ENCODE data around the gene LSM7.
"Not testable (repeated sequence)": the region's sequence is repeated elsewhere in the genome, so short reads cannot be mapped to it uniquely, and the experiment has no call there.

Gene LSM7

GRCh38 chr19:2351591-2351990 lies 23.2 kb upstream of the LSM7 start:
- Histone ChIP-seq H3K4me1 (ENCODE audit: control insufficient read depth in 2 of 2, insufficient read depth in 1 of 2, low read depth in 1 of 2, low read length in 2 of 2) (no peaks in the 10 kb centered on the region), H3K4me3 (ENCODE audit: low read length in 2 of 2) (no peak overlapping the region), H4K8ac (ENCODE audit: low read depth, low read length) (no peak overlapping the region), H2BK15ac (ENCODE audit: low read length) (no peak overlapping the region), H3K18ac (ENCODE audit: low read length) (no peak overlapping the region), H4K91ac (ENCODE audit: low read depth, low read length, poor library complexity) (no peak overlapping the region), H3K27ac (replicated peaks; ENCODE audit: low read length) (no peak overlapping the region), H3K27me3 (ENCODE audit: control insufficient read depth in 3 of 3, insufficient read depth in 3 of 3, low read depth in 1 of 3, low read length in 3 of 3) (no peaks in the 10 kb centered on the region), H3K14ac (ENCODE audit: low read length) (peak overlapping the region; percentile 38), H2BK5ac (ENCODE audit: low read length) (peak overlapping the region; percentile 87), H3K9me3 (replicated peaks in 1 of 2; ENCODE audit: control insufficient read depth in 2 of 2, insufficient read depth in 1 of 2, low read depth in 1 of 2, low read length in 2 of 2) (no peaks in the 10 kb centered on the region), H3K9ac (ENCODE audit: low read depth, low read length, poor library complexity) (no peak overlapping the region), H2AFZ (ENCODE audit: low read length) (no peak overlapping the region), H3K23ac (ENCODE audit: low read depth, low read length, poor library complexity) (peak overlapping the region; percentile 89), H3K4me2 (ENCODE audit: insufficient read depth, low read length, poor library complexity, severe bottlenecking) (no peak overlapping the region), H3K36me3 (replicated peaks in 1 of 2; ENCODE audit: control insufficient read depth in 2 of 2, insufficient read depth in 2 of 2, low read length in 2 of 2) (peaks cover 9 to 26% of the 10 kb centered on the region in 2 donors), H3K79me1 (ENCODE audit: low read depth, low read length) (peaks cover 2% of the 10 kb centered on the region), H2AK5ac (ENCODE audit: low read depth, low read length) (no peak overlapping the region), H2BK12ac (ENCODE audit: low read length) (no peak overlapping the region), H2BK120ac (ENCODE audit: low read depth, low read length) (no peak overlapping the region), H3K4ac (ENCODE audit: low read length) (no peak overlapping the region)
- no peak for DNase-seq (ENCODE audit: low spot score)
- no CpG with 5 or more reads among the region's 28 CpGs for WGBS, 2 donors (ENCODE audit: extremely low coverage in 2 of 2, insufficient read length in 2 of 2, insufficient replicate concordance in 1 of 2)

DNA sequence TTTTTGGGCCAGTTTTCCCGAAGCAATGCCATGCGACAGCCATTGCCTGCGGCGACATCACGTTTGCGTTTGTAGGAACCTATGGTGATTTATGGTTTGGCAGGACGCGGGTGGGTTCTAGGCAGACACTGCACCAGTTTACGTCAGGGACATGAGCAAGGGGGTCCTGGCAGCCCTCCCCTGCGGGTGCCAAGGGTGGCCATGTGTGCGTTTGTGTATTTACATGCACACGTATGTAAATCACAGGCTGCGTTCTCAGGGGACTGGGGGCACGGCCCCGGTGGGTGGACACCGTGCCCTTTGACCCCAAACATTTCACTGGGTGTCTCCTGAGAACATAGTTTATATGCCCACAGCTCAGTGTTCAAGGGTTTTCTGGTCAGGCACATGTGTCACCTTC lies 22.3 kb upstream of the LSM7 start:
- Histone ChIP-seq H3K4me3 (ENCODE audit: low read length in 2 of 2) (no peak overlapping the region), H2BK5ac (ENCODE audit: low read length) (peak overlapping the region; percentile 87), H3K27ac (replicated peaks; ENCODE audit: low read length) (no peak overlapping the region), H4K8ac (ENCODE audit: low read depth, low read length) (no peak overlapping the region), H4K91ac (ENCODE audit: low read depth, low read length, poor library complexity) (no peak overlapping the region), H2BK120ac (ENCODE audit: low read depth, low read length) (no peak overlapping the region), H2AFZ (ENCODE audit: low read length) (no peak overlapping the region), H3K23ac (ENCODE audit: low read depth, low read length, poor library complexity) (no peak overlapping the region), H2AK5ac (ENCODE audit: low read depth, low read length) (no peak overlapping the region), H3K18ac (ENCODE audit: low read length) (no peak overlapping the region), H3K4me2 (ENCODE audit: insufficient read depth, low read length, poor library complexity, severe bottlenecking) (no peak overlapping the region), H3K14ac (ENCODE audit: low read length) (no peak overlapping the region), H2BK15ac (ENCODE audit: low read length) (no peak overlapping the region), H3K9me3 (replicated peaks in 1 of 2; ENCODE audit: control insufficient read depth in 2 of 2, insufficient read depth in 1 of 2, low read depth in 1 of 2, low read length in 2 of 2) (no peaks in the 10 kb centered on the region), H3K4ac (ENCODE audit: low read length) (no peak overlapping the region), H2BK12ac (ENCODE audit: low read length) (no peak overlapping the region), H3K36me3 (replicated peaks in 1 of 2; ENCODE audit: control insufficient read depth in 2 of 2, insufficient read depth in 2 of 2, low read length in 2 of 2) (peaks cover 9 to 35% of the 10 kb centered on the region in 2 donors), H3K79me1 (ENCODE audit: low read depth, low read length) (peaks cover 2% of the 10 kb centered on the region), H3K4me1 (ENCODE audit: control insufficient read depth in 2 of 2, insufficient read depth in 1 of 2, low read depth in 1 of 2, low read length in 2 of 2) (no peaks in the 10 kb centered on the region), H3K9ac (ENCODE audit: low read depth, low read length, poor library complexity) (no peak overlapping the region), H3K27me3 (ENCODE audit: control insufficient read depth in 3 of 3, insufficient read depth in 3 of 3, low read depth in 1 of 3, low read length in 3 of 3) (no peaks in the 10 kb centered on the region)
- no CpG with 5 or more reads among the region's 16 CpGs for WGBS, 2 donors (ENCODE audit: extremely low coverage in 2 of 2, insufficient read length in 2 of 2, insufficient replicate concordance in 1 of 2)
- no peak for DNase-seq (ENCODE audit: low spot score)

DNA sequence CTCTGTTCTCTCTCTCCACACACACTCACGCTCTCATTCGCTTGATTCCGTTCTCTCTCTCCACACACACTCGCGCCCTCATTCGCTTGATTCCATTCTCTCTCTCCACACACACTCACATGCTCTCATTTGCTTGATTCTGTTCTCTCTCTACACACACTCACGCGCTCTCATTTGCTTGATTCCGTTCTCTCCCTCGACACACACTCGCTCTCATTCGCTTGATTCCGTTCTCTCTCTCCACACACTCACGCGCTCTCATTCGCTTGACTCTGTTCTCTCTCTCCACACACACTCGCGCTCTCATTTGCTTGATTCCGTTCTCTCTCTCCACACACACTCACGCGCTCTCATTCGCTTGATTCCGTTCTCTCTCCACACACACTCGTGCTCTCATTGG lies 21.4 kb upstream of the LSM7 start:
- not testable (repeated sequence) for H3K79me1 ChIP-seq (ENCODE audit: low read depth, low read length); H3K4me2 ChIP-seq (ENCODE audit: insufficient read depth, low read length, poor library complexity, severe bottlenecking); H4K8ac ChIP-seq (ENCODE audit: low read depth, low read length); H3K4ac ChIP-seq (ENCODE audit: low read length); DNase-seq (ENCODE audit: low spot score); H3K23ac ChIP-seq (ENCODE audit: low read depth, low read length, poor library complexity); H4K91ac ChIP-seq (ENCODE audit: low read depth, low read length, poor library complexity); H2BK15ac ChIP-seq (ENCODE audit: low read length); H3K18ac ChIP-seq (ENCODE audit: low read length); H3K4me1 ChIP-seq (ENCODE audit: control insufficient read depth in 2 of 2, insufficient read depth in 1 of 2, low read depth in 1 of 2, low read length in 2 of 2); H2AK5ac ChIP-seq (ENCODE audit: low read depth, low read length); H3K27me3 ChIP-seq (ENCODE audit: control insufficient read depth in 3 of 3, insufficient read depth in 3 of 3, low read depth in 1 of 3, low read length in 3 of 3); H2BK120ac ChIP-seq (ENCODE audit: low read depth, low read length); H2AFZ ChIP-seq (ENCODE audit: low read length); H3K14ac ChIP-seq (ENCODE audit: low read length); H3K9me3 ChIP-seq (replicated peaks in 1 of 2; ENCODE audit: control insufficient read depth in 2 of 2, insufficient read depth in 1 of 2, low read depth in 1 of 2, low read length in 2 of 2); H2BK12ac ChIP-seq (ENCODE audit: low read length); H2BK5ac ChIP-seq (ENCODE audit: low read length); H3K27ac ChIP-seq (replicated peaks; ENCODE audit: low read length)
- Histone ChIP-seq H3K4me3 (ENCODE audit: low read length in 2 of 2) (peak overlapping the region in 1 of 2 donors; percentile 39), H3K36me3 (replicated peaks in 1 of 2; ENCODE audit: control insufficient read depth in 2 of 2, insufficient read depth in 2 of 2, low read length in 2 of 2) (peaks cover 12 to 44% of the 10 kb centered on the region in 2 donors), H3K9ac (ENCODE audit: low read depth, low read length, poor library complexity) (peak overlapping the region; percentile 70)
- 98 to 100% methylated on average over 7 to 18 of the region's 24 CpGs for WGBS, 2 donors (ENCODE audit: extremely low coverage in 2 of 2, insufficient read length in 2 of 2, insufficient replicate concordance in 1 of 2)

GRCh38 chr19:2345794-2346663 lies 17.6 kb upstream of the LSM7 start:
- no CpG with 5 or more reads among the region's 25 CpGs for WGBS, 2 donors (ENCODE audit: extremely low coverage in 2 of 2, insufficient read length in 2 of 2, insufficient replicate concordance in 1 of 2)
- H2BK15ac ChIP-seq (ENCODE audit: low read length): no peak overlapping the region
- H4K91ac ChIP-seq (ENCODE audit: low read depth, low read length, poor library complexity): no peak overlapping the region
- H2AFZ ChIP-seq (ENCODE audit: low read length): no peak overlapping the region
- H2BK120ac ChIP-seq (ENCODE audit: low read depth, low read length): no peak overlapping the region
- no peak overlapping the region for H3K4me3 ChIP-seq (ENCODE audit: low read length in 2 of 2)
- no peak overlapping the region for H3K23ac ChIP-seq (ENCODE audit: low read depth, low read length, poor library complexity)
- no peak overlapping the region for H2BK12ac ChIP-seq (ENCODE audit: low read length)
- no peak overlapping the region for H3K9ac ChIP-seq (ENCODE audit: low read depth, low read length, poor library complexity)
- no peaks in the 10 kb centered on the region for H3K9me3 ChIP-seq (replicated peaks in 1 of 2; ENCODE audit: control insufficient read depth in 2 of 2, insufficient read depth in 1 of 2, low read depth in 1 of 2, low read length in 2 of 2)
- no peak overlapping the region for H3K4me2 ChIP-seq (ENCODE audit: insufficient read depth, low read length, poor library complexity, severe bottlenecking)
- H3K27ac ChIP-seq (replicated peaks; ENCODE audit: low read length): no peak overlapping the region
- no peak overlapping the region for H3K4ac ChIP-seq (ENCODE audit: low read length)
- H3K14ac ChIP-seq (ENCODE audit: low read length): no peak overlapping the region
- no peak overlapping the region for H3K18ac ChIP-seq (ENCODE audit: low read length)
- H2AK5ac ChIP-seq (ENCODE audit: low read depth, low read length): no peak overlapping the region
- DNase-seq (ENCODE audit: low spot score): no peak
- H2BK5ac ChIP-seq (ENCODE audit: low read length): no peak overlapping the region
- peaks cover 5% of the 10 kb centered on the region for H3K79me1 ChIP-seq (ENCODE audit: low read depth, low read length)
- peaks cover 17 to 52% of the 10 kb centered on the region in 2 donors for H3K36me3 ChIP-seq (replicated peaks in 1 of 2; ENCODE audit: control insufficient read depth in 2 of 2, insufficient read depth in 2 of 2, low read length in 2 of 2)
- no peak overlapping the region for H4K8ac ChIP-seq (ENCODE audit: low read depth, low read length)
- H3K4me1 ChIP-seq (ENCODE audit: control insufficient read depth in 2 of 2, insufficient read depth in 1 of 2, low read depth in 1 of 2, low read length in 2 of 2): no peaks in the 10 kb centered on the region
- no peaks in the 10 kb centered on the region for H3K27me3 ChIP-seq (ENCODE audit: control insufficient read depth in 3 of 3, insufficient read depth in 3 of 3, low read depth in 1 of 3, low read length in 3 of 3)

Data from neuronal stem cell (in vitro differentiated cells).